ENCODE measurements around the gene NPW.

NPW gene

GRCh38 chr16:2019518-2019920 lies at the start of gene NPW:
TSS of gene NPW (plus strand) at chr16:2019785.
- DNase-seq = no peak

GRCh38 chr16:1971796-1972489 lies 47.6 kb upstream of the NPW start, which contains the start of gene TBL3:
TSS of gene TBL3 (plus strand) at chr16:1972053. CDS start at chr16:1972165, 112 bp downstream.
- peak; percentile 60 for DNase-seq

GRCh38 chr16:1972490-1972877 lies 47.1 kb upstream of the NPW start:
- DNase-seq = no peak

- no peak for DNase-seq
Observed at GRCh38 chr16:1973461-1974156, 46.0 kb upstream of the NPW start.

- DNase-seq = no peak
Observed at GRCh38 chr16:1974157-1975070, 45.2 kb upstream of the NPW start.

- DNase-seq = no peak
Observed at GRCh38 chr16:1975432-1976215, 44.0 kb upstream of the NPW start.

GRCh38 chr16:1976216-1976520 lies 43.4 kb upstream of the NPW start:
- DNase-seq = no peak

- DNase-seq = no peak
Observed at GRCh38 chr16:1976951-1977874, 42.4 kb upstream of the NPW start.

GRCh38 chr16:1977875-1978268 lies 41.7 kb upstream of the NPW start:
- DNase-seq = no peak

- no peak for DNase-seq
Observed at GRCh38 chr16:1978476-1979120, 41.0 kb upstream of the NPW start.

- DNase-seq = no peak
Observed at GRCh38 chr16:1979271-1980029, 40.1 kb upstream of the NPW start.

GRCh38 chr16:1980030-1980769 lies 39.4 kb upstream of the NPW start:
- no peak for DNase-seq

- DNase-seq = no peak
Observed at GRCh38 chr16:1980770-1981087, 38.9 kb upstream of the NPW start.

- DNase-seq = no peak
Observed at GRCh38 chr16:1981398-1981836, 38.2 kb upstream of the NPW start, which contains the start of gene NOXO1. TSS of gene NOXO1 (minus strand) at chr16:1981469. CDS start at chr16:1981179, 290 bp downstream.

GRCh38 chr16:1982013-1982433 lies 37.6 kb upstream of the NPW start:
- DNase-seq = no peak

GRCh38 chr16:1982991-1983543 lies 36.5 kb upstream of the NPW start:
- no peak for DNase-seq

- DNase-seq = peak; percentile 42
Observed at GRCh38 chr16:1983544-1984346, 35.8 kb upstream of the NPW start, which contains the start of gene GFER. TSS of gene GFER (plus strand) at chr16:1984193. CDS start at chr16:1984219, 26 bp downstream.
